Esophagus (tissue), 2 donors: Measurements from ENCODE around the gene MAP3K15. TPM values are rescaled to one million over a fixed set of nuclear protein-coding genes. Genes with fewer than 3 reads are reported as not detected.

Experiments used
- H3K27ac ChIP-seq, 2 donors: one replicate each; pipeline ENCODE4 v1.5.1; 2013; ENCODE audit warnings: low read depth in 2 of 2, mild to moderate bottlenecking in 2 of 2, inconsistent platforms in 1 of 2, low read length in 1 of 2, moderate library complexity in 1 of 2
- H3K27me3 ChIP-seq, 2 donors: one replicate each; pipeline ENCODE4 v1.6.1; 2013; ENCODE audit warnings: low read length in 2 of 2, control low read depth in 1 of 2, mild to moderate bottlenecking in 1 of 2; ENCODE audit not compliant: insufficient read depth in 2 of 2, control insufficient read depth in 1 of 2
- H3K36me3 ChIP-seq, 2 donors: one replicate each; pipeline ENCODE4 v1.6.1; 2013; ENCODE audit warnings: low read length in 1 of 2; ENCODE audit not compliant: control insufficient read depth in 2 of 2, insufficient read depth in 2 of 2
- H3K4me1 ChIP-seq, 2 donors: one replicate each; pipeline ENCODE4 v1.6.1; 2013; ENCODE audit warnings: low read length in 1 of 2; ENCODE audit not compliant: control insufficient read depth in 2 of 2, insufficient read depth in 2 of 2
- H3K4me3 ChIP-seq, 2 donors: one replicate each; pipeline ENCODE4 v1.5.1; 2013; ENCODE audit warnings: low read length in 2 of 2, mild to moderate bottlenecking in 2 of 2, low read depth in 1 of 2, moderate library complexity in 1 of 2
- H3K9me3 ChIP-seq, 2 donors: one replicate each; pipeline ENCODE4 v1.6.1; 2013; ENCODE audit warnings: mild to moderate bottlenecking in 2 of 2, low read depth in 1 of 2, low read length in 1 of 2, moderate library complexity in 1 of 2; ENCODE audit not compliant: control insufficient read depth in 2 of 2, insufficient read depth in 1 of 2
- WGBS, 2 donors: extraction: QIAGEN DNeasy Blood & Tissue Kit; methylation state at CpG; one replicate each; pipeline ENCODE4 v1.1.7; 2013; 5-methylcytosine and 5-hydroxymethylcytosine counted together
- polyA plus RNA-seq, 2 donors: library from polyadenylated mRNA; stranded (reverse); fragments of 200-250 nt; gene quantifications; one replicate each; pipeline ENCODE4 v1.2.3, GENCODE V29; 2013
- donor health status: healthy with polysubstance abuse.
- donor health status: Bipolar disorder and iron deficiency.

The MAP3K15 gene
- polyA plus RNA-seq, 2 donors, result 0.04 to 0.06 TPM

DNA sequence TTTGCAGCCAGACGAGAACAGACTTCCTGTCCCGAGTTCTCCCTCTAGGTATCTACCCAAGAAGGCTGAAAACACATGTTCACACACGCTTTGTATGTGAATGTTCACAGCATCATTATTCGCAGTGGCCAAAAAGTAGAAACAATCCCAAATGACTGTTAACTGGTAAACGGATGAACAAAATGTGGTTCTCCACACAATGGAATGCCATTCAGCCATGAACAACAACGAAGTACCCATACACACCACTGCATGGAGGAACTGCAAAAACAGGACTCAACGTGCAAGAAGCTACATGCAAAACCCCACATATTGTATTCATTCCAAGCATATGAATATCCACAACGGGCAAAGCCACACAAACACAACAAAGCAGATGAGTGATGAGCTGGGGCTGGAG, 126.6 kb downstream of the MAP3K15 start:
- Histone ChIP-seq H3K27me3 (no peaks in the 10 kb centered on the region), H3K9me3 (peaks cover 0 to 7% of the 10 kb centered on the region in 2 donors), H3K4me1 (no peaks in the 10 kb centered on the region), H3K36me3 (no peaks in the 10 kb centered on the region), H3K4me3 (no peak overlapping the region), H3K27ac (no peak overlapping the region)
- 47 to 68% methylated on average over 8 of the region's 8 CpGs for WGBS, 2 donors

DNA sequence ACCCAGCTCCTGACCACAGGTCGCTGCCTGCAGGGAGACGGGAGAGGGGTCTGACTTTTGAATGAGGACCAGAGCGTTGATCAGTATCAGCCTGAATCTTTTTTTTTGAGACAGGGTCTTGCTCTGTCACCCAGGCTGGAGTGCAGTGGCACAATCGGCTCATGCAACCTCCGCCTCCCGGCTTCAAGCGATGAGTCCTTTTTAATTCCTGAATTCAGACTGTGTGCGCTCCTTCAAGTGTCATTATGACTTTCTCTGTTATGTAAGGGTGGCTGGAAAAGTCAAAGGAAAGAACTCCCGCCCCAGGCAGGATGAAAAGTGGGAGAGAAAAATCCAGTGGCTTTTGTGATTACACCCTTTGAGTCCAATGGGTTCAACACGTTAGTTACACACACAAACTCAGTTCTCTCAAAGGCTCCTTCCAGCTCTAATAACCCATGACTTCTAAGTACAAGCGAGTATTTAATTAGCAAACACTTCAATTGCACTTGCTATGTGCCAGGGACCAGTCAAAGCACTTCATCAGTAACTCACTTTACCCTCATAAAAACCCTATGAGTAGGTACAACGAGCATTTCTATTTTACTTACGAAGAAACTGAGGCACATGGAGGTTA, 127.1 kb downstream of the MAP3K15 start:
- Histone ChIP-seq H3K4me3 (no peak overlapping the region), H3K27ac (no peak overlapping the region), H3K9me3 (peaks cover 0 to 7% of the 10 kb centered on the region in 2 donors), H3K36me3 (no peaks in the 10 kb centered on the region), H3K4me1 (no peaks in the 10 kb centered on the region), H3K27me3 (no peaks in the 10 kb centered on the region)
- 80 to 84% methylated on average over 13 of the region's 13 CpGs for WGBS, 2 donors

DNA sequence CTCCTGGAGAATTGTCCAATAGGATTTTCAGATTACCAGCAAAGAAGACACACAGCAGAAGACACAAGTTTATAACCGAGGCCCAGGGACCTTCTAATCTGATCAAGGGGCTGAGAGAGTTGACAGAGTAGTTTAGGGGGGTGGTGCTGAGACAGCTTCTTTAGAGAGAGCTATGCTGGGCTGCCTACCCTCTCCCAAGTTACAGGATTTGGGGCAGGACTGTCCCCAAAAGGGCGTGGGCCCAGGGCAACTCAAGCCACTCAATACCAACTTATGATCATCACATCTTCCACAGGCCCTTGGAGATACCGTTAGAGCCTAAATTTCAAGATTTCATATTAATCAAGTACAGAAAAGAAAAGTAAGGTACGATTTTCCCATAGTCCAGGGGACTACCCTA, 128.6 kb downstream of the MAP3K15 start:
- H3K4me1 ChIP-seq, result no peaks in the 10 kb centered on the region
- 70 to 88% methylated on average over 4 of the region's 4 CpGs for WGBS, 2 donors
- no peak overlapping the region for H3K4me3 ChIP-seq
- H3K27me3 ChIP-seq, result no peaks in the 10 kb centered on the region
- H3K27ac ChIP-seq, result no peak overlapping the region
- H3K36me3 ChIP-seq, result no peaks in the 10 kb centered on the region
- peaks cover 0 to 7% of the 10 kb centered on the region in 2 donors for H3K9me3 ChIP-seq

GRCh38 chrX:19382555-19383145, 132.7 kb downstream of the MAP3K15 start:
- WGBS, 2 donors, result 32 to 36% methylated on average over 16 of the region's 16 CpGs
- H3K27me3 ChIP-seq, result no peaks in the 10 kb centered on the region
- H3K36me3 ChIP-seq, result no peaks in the 10 kb centered on the region
- peaks cover 0 to 7% of the 10 kb centered on the region in 2 donors for H3K9me3 ChIP-seq
- H3K4me1 ChIP-seq, result no peaks in the 10 kb centered on the region
- no peak overlapping the region for H3K27ac ChIP-seq
- H3K4me3 ChIP-seq, result no peak overlapping the region

DNA sequence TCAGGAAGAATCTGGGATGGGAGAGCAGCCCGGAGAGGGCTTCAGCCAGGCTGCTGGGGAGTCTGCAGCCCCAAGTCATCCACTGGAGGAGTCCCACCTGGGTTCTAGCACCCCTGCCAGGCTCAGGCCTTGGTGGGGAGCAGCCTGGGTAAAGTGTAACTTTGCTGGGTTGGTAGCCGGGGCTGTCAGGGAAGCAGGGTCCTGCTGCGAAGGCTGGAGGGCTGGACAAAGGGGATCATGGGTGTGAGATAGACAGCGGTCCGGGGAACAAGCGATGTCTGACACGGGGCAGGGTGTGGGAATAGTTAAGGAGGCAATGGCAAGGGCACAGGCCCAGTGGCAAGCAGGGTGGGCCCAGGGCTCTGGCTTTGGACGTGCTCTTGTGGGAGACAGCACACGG, 134.0 kb downstream of the MAP3K15 start:
- Histone ChIP-seq H3K4me3 (no peak overlapping the region), H3K9me3 (peaks cover 0 to 5% of the 10 kb centered on the region in 2 donors), H3K4me1 (no peaks in the 10 kb centered on the region), H3K27me3 (no peaks in the 10 kb centered on the region), H3K36me3 (no peaks in the 10 kb centered on the region), H3K27ac (no peak overlapping the region)
- 90 to 92% methylated on average over 9 of the region's 9 CpGs for whole genome bisulfite sequencing, 2 donors

DNA sequence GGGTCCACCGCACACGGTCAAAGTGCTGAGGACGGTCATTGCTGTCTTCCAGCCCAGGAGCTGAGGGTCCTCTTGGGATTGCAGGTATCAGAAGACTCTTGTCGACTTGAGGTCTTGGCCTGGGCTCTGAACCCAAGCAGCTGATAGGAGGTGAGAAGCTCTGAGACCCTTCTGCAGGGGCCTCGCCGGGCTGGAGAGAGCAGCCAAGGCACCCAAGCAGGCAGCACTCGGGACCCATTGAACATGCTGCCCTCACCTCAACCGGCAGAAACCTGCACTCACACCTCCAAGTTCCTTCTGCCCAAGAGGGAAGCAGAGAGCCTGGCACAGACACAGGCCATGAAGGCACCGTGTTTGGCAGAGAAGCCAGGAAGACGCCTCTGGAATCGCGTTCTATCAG, 137.5 kb downstream of the MAP3K15 start:
- H3K27me3 ChIP-seq, result no peaks in the 10 kb centered on the region
- no peaks in the 10 kb centered on the region for H3K9me3 ChIP-seq
- H3K4me1 ChIP-seq, result no peaks in the 10 kb centered on the region
- no peak overlapping the region for H3K27ac ChIP-seq
- no peaks in the 10 kb centered on the region for H3K36me3 ChIP-seq
- 94 to 95% methylated on average over 12 of the region's 12 CpGs for WGBS, 2 donors
- H3K4me3 ChIP-seq, result no peak overlapping the region

GRCh38 chrX:19375546-19375945, 139.8 kb downstream of the MAP3K15 start:
- Histone ChIP-seq H3K36me3 (no peaks in the 10 kb centered on the region), H3K4me1 (no peaks in the 10 kb centered on the region), H3K9me3 (no peaks in the 10 kb centered on the region), H3K27ac (no peak overlapping the region), H3K4me3 (no peak overlapping the region), H3K27me3 (no peaks in the 10 kb centered on the region)
- WGBS, 2 donors, result 82 to 83% methylated on average over 8 of the region's 8 CpGs

- H3K27ac ChIP-seq, result no peak overlapping the region
- H3K4me3 ChIP-seq, result no peak overlapping the region
- H3K9me3 ChIP-seq, result no peaks in the 10 kb centered on the region
- 25 to 49% methylated on average over 22 to 23 of the region's 23 CpGs for WGBS, 2 donors
- no peaks in the 10 kb centered on the region for H3K4me1 ChIP-seq
- H3K36me3 ChIP-seq, result no peaks in the 10 kb centered on the region
- no peaks in the 10 kb centered on the region for H3K27me3 ChIP-seq
Observed at GRCh38 chrX:19373351-19373891, 141.9 kb downstream of the MAP3K15 start.

DNA sequence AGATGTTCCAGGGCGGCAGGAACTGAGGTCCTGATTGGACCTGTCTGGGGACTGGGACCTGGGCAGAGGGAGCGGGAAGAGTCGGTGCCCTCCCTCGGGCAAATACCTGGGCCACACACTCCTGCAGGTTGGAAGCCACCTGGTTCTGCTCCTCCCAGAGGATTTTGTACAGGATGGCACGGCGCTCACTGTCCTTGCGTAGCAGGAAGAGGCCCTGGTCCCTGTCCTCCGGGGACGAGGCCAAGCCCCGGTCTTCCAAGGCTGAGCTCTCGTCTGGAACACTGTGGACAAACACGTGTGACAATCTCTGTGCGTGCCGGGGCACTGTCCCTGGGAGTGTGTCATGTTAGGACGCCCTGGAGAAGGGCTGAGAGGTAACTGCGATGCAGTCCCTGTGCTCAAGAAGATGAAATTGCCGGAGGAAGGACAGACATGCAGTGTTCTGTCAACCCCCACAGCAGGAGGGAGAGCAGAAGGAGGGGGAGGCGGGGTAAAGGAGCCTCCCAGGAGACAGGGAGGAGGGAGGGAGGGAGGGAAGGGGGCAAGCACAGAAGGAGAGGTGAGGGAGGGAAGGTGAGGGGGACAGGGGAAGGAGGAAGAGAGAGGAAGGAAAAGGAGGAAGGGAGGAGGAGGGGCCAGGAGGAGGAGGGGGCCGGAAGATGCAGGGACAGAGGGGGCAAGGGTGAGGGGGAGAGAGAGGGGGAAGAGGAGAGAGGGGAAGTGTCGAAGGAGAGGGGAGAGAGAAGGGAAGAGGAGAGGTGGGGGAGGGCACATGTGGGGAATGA, 142.6 kb downstream of the MAP3K15 start:
- 2 to 23% methylated on average over 20 of the region's 20 CpGs for WGBS, 2 donors
- Histone ChIP-seq H3K4me1 (no peaks in the 10 kb centered on the region), H3K36me3 (no peaks in the 10 kb centered on the region), H3K9me3 (no peaks in the 10 kb centered on the region), H3K27me3 (no peaks in the 10 kb centered on the region), H3K27ac (no peak overlapping the region), H3K4me3 (peak overlapping the region; percentile 1 to 34)
